NCI-H187 treated with DMSO at 0.1 percent for 48 hours (cell line): ENCODE data around the gene IQGAP3.
"Not testable (repeated sequence)": the region's sequence is repeated elsewhere in the genome, so short reads cannot be mapped to it uniquely, and the experiment has no call there.

Experiments used
- DNase-seq: peaks from one replicate; lab custom pipeline; 2025; lab: John Stamatoyannopoulos, UW

IQGAP3 gene

DNA sequence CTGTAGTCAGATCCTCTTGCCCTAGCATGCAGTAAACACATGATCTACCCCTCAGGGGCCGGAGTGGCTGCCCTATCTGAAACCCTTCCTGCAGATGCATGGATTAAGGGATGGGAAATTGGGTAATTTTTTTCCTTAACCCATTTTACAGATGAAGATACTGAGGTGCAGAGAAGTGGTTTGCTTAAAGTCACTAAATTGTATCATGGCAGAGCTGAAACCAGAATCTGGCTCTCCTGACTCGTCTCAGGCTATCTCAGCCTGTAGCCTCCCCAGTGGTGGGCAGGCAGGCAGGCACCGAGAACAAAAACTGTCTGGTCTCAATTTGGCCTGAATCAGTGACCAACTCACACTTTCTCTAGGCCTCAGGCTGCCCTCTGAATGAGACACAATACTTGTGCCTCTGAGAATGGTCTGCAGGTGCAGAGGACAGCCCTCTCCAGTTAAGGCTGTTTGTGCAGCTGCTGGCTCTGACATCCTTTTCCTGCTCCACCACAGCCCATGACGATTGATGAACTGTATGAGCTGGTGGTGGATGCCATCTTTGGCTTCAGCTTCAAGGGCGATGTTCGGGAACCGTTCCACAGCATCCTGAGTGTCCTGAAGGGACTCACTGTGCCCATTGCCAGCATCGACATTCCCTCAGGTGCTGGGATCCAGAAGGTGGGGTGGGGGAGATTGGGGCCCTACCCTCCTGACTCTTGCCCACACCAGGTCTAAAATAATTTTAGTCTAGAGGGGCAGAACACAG lies 20.7 kb upstream of the IQGAP3 start:
- DNase-seq, result no peak

DNA sequence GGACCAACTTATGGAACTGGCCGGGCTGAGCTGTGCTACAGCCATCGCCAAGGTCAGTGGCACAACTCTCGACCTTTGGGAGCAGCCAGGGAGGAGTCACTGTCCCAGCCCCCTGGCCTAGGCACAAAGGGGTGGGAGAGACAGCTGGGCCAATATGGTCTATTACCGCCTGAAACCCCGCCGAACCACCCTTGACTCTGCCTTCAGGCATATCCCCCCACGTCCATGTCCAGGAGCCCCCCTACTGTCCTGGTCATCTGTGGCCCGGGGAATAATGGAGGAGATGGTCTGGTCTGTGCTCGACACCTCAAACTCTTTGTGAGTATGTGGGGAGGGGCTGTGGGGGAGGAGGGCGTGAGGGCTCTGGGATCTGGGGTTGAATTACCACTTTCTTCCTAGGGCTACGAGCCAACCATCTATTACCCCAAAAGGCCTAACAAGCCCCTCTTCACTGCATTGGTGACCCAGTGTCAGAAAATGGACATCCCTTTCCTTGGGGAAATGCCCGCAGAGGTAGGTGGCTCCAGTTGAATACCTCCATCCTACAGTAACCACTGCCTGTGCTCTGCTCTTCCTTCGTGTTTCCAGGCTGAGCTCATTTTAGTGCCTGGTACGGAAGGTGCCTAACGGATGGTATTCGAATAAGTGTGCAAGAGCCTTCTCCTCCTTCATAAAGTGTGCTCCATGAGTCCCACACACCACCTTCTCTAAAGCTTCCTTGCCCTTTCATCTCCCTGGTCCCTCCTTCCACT lies 20.0 kb upstream of the IQGAP3 start:
- DNase-seq, result no peak

DNA sequence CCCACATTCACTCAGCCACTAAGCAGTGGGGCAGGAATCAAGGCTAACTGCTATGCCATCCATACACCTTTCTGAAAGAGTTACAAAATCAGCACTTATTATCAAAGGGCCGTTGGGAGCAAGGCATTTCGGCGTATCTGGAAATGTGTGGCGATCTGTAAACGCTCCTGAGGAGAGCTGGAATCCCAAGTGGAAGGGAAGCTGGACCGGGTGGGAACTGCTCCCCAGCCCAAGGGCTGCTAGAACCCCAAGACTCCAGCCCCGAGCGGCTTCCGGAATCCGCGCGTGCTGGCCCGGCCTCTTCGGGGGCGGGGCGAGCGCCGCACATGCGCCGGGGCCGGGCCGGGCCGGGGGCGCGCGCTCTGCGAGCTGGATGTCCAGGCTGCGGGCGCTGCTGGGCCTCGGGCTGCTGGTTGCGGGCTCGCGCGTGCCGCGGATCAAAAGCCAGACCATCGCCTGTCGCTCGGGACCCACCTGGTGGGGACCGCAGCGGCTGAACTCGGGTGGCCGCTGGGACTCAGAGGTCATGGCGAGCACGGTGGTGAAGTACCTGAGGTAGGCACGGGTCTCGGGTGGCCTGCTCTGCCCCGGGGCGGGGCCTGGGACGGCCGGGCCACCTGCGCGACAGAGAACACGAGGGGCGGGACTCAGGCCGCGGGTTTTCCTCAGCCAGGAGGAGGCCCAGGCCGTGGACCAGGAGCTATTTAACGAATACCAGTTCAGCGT lies 19.2 kb upstream of the IQGAP3 start, which contains the start of gene NAXE:
NAXE (plus strand) TSS at position 345 of the 726 bp plus-strand sequence; CDS start at position 374, 29 bp downstream.
- peak; percentile 27 for DNase-seq

DNA sequence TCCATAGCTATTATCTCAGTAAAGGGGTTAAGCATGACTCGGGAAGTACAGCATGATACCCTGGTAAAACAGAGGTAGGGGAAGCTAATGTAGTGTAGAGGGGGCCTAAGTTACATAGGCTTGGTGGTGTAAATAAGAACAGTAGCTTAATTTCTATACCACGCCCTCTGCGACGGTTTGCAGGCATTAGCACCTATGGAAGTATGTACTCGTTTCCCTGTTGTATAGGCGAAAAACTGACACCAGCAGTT lies 18.7 kb upstream of the IQGAP3 start:
- no peak for DNase-seq

DNA sequence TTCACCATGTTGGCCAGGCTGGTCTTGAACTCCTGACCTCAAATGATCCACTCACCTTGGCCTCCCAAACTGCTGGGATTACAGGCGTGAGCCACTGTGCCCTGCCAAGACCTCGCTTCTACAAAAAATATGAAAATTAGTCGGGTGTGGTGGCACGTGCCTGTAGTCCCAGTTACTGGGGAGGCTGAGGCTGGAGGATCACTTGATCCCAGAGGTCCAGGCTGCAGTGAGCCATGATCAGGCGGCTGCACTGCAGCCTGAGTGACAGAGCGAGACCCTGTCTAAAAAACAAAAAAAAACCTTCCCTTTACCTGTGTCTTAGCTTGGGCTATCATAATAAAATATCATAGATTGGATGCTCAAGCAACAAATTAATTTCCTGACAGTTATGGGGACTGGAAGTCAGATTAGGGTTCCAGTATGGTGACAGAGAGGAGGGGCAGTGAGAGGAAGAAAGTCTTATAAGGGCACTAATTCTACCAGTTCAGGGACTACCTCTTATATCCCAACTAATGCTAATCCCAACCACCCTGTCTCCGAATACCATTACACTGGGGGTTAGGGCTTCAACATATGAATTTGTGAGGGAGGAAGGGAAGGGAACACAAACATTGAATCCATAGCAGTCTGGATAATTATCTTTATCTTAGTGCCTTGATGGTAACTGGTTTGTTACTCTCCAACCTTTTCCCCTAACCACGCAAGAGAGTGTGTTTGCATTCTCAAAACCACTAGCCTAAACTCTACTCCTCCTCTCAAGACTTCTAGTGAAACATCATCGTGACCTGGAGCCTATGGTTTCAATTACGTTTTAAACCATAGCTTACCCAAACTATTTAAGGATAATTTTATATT lies 18.2 kb upstream of the IQGAP3 start:
- no peak for DNase-seq

DNA sequence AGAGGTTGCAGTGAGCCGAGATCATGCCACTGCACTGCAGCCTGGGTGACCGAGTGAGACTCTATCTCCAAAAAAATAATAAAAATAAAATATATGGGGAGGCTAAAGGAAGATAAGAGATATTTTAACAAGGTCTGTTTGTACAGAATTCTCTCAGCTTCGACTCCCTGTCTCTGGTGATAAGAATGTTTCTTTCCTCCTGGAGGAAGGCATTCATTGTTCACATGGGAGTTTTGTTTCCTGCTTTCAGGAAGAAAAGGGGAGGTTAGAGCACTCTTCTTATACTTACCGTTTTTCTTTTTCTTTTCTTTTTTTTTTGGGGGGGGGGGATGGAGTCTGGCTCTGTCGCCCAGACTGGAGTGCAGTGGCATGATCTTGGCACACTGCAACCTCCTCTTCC lies 17.2 kb upstream of the IQGAP3 start:
- DNase-seq, result no peak

DNA sequence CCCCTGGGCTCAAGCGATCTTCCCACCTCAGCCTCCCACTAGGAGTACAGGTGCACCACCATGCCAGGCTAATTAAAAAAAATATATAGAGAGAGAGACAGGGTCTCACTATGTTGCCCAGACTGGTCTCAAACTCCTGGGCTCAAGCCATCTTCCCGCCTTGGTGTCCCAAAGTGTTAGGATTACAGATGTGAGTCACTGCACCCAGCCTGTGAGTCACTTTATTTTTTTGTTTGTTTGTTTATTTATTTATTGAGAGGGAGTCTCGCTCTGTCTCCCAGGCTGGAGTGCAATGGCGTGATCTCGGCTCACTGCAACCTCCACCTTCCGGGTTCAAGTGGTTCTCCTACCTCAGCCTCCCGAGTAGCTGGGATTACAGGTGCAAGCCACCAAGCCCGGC lies 15.6 kb upstream of the IQGAP3 start:
- DNase-seq, result not testable (repeated sequence)

DNA sequence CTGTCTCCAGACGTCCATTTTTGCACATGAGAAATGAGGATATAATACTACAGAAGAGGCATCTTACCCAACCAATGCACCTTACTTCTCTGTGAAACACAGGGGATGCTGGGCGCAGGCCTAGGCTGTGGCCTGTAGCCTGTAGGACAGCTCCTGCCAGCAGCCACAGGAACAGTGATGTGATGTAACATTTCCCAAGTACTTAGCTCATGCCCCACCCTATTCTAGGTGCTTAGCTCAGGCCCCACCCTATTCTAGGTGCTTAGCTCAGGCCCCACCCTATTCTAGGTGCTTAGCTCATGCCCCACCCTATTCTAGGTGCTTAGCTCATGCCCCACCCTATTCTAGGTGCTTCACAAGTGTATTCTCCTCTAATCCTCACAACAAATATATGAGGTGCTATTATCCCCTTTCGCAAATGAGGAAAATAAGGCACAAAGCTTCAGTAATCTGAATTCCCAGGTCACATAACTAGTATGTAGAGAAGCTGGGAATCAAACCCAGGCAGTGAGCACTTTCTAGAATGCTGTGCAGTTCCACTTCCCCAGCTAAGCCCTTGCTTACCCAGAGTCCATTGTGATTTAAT lies 14.6 kb upstream of the IQGAP3 start:
- no peak for DNase-seq

DNA sequence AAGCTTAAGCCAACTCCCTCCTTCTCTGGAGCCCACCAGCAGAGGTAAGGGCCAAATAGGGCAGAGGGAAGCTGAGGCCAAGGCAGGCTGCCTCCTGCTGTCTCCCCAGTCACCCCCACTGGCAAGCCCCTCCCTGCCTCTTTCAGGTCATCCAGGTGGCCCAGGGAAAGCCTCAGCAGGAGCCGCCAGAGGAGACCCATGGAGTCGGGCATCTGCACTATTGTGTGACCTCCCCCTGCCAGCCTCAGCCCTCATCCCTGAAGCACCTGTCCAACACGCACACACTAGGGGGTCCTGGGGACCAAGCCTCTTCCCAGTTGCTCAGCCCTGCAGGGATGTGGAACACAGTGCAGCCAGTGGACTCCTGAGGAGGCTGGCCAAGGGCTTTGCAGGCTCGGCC lies 14.0 kb upstream of the IQGAP3 start:
- no peak for DNase-seq

DNA sequence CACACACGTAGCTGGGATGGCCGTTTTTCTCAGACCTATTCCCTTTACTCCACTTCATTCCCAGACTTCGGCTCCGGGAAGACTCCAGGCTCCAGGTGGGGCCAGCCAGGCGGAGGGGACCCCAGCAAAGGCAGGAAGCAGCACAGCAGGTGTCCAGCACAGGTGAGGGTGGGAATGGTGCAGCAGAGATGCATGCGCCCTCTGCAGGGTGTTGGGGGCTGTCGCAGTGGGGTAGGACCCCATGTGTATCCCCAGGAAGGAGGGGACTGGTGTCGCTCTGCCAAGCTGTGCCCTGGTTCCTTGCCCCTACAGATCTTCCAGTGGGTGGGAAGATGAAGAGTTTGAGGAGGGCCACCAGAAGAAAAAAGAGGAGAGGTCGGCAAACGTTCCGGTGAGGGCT lies 12.4 kb upstream of the IQGAP3 start:
- no peak for DNase-seq

DNA sequence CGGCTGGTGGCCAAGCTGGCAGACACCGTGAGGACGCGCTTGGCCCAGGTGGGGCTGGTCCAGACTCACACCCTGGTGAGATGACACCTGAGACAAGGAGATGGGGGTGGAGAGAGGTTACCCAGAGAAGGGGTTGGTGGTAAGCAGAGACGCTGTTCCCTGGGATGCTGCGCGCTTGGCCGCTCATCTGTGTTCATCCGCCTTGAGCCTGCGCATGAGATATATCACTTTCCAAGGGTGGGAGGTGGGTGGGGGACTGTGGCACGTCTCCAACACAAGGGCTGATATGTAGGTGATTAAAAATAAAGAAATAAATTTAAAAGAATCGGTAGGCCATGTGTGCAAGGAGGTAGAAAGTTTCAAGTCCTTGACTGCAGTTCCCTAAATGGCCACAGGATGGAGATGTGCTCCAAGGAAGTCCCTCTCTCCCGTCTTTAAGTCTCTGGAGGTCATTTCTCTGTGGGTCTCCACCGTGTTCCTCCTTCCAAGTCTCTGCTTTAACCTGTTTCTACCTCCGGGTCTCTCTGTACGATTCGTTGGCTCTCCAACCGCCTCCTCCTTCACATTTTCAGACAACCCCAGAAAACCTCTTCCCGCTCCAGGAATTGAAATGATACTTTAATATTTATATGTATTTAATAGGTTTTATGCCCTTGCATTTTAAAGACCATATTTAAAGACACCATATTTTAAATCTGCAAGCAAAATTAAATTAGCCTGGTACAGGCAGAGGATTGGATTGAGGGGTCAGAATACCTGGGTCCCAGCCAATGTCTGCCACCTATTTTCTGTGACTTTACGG lies 11.7 kb upstream of the IQGAP3 start:
- DNase-seq, result peak; percentile 83

DNA sequence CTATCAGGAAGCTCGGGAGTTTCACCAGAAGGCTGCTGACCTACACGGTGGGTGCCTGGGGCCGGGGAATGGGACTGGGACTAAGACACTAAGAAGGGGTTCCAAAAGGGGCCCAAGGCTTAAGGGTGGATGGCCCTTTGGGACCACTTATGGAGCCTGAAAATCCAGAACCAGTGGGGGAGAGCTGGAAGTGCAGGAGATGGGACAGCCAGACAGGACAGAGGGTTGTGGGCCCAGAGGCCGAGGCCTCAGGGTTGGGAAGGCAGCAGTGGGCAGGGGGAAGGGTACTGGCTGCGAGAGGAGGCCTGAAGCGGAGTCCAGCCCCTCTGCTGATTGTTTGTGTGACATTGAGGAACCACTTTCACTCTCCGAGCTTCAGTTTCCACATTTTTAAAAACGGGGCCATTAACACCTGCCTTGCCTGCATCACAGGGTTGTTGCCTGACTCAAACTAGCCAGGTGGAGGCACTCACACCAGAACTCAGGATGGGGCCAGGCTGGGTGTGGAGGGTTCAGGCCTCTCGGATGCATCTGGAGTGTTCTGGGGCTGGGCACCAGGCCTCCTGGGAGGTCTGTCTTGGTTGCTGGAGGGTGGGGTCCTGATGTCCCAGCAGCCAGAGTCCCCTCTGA lies 10.1 kb upstream of the IQGAP3 start:
- DNase-seq, result no peak

DNA sequence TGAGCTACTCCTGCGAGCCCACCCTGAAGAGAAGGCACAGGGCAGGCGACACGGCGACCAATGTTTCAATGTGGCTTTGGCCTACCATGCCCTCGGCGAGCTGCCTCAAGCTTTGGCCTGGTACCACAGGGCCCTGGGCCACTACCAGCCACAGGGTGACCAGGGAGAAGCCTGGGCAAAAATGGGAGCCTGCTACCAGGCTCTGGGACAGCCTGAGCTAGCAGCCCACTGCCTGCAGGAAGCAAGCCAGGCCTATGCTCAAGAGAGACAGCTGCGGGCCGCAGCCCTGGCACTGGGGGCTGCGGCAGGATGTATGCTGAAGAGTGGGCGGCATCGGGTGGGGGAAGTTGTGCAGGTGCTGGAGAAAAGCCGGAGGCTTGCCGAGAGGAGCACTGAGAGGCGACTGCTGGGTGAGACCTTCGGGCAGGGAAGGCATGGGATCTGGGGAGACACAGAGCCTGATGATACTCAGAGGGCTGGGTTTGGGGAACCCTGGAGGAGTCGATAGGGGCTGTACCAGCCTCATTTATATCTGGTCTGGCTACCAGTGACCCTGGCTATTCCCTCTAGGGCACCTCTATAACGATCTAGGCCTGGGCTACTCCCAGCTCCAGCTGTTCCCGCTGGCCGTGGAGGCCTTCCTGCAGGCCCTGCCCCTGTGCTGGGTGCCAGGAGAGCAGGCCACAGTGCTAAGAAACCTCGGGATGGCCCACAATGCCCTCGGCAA lies 9.5 kb upstream of the IQGAP3 start:
- no peak for DNase-seq

DNA sequence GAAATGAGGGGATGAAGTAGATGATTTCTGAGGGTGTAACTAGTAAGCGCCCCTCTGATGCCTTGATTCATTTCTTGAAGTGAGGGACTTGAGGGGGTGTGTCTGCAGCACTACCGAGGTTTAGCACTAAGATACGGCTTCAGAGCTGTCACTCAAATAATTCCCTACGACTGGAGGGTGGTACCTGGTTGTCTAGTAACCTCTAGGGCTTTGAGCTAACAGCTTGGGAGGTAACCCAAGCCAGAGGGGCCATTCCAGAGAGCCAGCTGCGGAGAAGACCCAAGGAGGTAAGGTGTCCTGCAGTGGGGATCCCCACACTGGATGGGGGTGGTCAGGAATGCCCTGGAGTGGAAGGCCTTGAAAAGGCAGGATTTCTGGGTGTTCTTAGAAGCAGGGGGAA lies 7.1 kb upstream of the IQGAP3 start, which contains the start of gene TTC24:
TTC24 (plus strand) TSS at position 252 of the 400 bp plus-strand sequence. CDS start 1,642 bp downstream, outside the sequence.
- DNase-seq, result no peak

DNA sequence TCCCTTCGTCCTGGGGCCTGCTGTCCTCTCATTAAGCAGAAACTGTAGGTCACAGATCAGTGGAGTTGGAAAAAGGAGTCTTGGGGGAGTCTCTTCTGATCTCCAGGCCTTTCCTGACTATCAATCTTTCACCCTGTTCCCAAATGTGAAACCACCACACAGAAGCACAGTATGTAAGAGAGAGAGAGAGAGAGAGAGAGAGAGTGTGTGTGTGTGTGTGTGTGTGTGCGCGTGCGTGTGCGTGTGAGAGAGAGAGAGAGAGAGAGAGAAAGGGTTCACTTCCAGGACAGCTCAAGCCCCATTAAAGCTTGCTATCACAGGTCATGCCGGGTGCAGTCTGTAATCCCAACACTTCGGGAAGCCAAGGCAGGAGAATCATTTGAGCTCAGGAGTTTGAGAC lies 5.7 kb upstream of the IQGAP3 start:
- DNase-seq, result no peak

DNA sequence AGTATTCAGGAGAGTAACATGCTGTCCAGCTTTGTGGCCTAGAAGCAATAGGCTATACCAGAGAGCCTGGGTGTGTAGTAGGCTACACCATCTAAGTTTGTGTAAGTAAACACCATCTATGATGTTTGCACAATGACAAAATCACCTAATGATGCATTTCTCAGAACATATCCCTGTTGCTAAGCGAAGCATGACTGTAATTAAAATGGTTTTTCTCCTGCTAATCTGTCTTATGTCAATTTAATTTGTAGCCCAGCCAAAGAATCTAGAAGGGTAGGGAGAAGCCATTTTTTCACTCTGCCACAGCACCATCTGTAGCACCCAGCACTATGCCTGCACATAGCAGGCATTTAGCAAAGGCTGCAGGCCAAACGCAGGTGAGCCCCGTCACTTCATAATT lies 5.2 kb upstream of the IQGAP3 start:
- no peak for DNase-seq

DNA sequence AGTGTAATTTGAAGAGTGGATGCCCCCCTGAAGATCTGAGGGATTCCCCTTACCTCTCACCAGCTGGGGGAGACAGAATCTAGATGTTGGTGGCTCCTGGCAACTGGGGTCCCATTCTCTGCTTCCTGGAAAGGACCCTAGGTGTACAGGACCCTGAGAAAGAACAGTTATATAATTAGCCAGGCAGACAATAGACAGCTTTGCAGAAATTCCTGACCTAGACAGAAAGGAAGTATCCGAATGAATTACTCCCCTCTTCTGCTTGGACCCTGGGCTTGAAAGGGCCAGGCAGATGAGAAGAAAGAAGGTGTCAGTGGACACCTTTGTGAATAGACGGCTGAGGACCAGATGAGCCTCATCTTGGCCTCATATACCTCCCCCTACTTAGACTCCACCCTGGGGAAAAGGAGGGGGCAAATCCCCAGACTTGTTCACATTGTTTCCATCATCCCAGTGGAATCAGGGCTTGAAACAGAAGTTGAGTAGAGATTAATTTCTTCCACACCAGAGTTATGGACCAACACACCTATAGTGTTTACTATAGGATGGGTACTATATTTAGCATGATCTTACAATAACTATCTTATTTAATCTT lies 1.8 kb upstream of the IQGAP3 start:
- DNase-seq, result no peak

DNA sequence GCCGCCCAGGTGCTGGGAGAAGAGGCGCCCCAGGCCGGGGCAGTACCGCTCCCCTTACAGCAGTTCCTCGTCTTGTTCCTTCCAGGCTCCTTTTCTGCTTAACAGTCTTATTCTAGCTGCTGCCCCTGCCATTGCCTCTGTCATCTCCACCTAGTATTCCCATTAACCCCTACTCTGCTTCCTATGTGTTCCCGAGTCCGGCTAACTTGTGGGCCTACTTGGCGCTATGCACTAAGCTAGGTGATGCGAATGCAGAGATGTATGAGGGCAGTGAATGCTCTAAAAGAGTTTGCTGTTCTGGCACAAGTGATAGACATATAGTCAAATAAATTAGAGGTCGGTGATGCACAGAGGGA lies 276 bp upstream of the IQGAP3 start:
- DNase-seq, result no peak

DNA sequence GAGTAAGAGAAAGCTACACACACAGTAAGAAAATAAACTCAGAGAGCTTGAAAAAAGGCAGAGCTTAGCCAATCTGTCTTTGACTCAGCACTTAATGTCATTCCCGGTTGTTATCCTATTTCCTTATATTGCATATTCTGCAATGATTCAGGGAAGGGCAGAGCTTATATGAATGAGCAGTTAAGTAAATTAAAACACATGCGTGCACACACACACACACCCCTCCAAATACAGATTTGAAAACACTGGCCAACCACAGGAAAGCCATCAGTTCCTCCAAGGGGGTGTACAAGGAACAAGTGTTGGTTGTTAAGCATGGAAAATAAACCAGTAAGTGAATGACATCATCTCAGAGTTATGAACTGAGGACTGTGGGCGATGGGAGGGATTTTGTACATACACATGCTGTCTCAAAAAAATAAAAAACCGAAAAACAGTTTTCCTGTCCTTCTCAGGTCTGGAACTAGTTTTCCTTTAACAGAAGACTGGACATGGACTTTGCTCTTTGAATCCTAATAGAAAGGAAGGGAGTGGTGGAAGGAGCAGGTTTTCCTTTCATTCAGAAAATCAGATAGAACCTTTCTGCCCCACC lies 1.0 kb downstream of the IQGAP3 start:
- no peak for DNase-seq
